ENCODE results near the gene CCR5.

The CCR5 gene

DNA sequence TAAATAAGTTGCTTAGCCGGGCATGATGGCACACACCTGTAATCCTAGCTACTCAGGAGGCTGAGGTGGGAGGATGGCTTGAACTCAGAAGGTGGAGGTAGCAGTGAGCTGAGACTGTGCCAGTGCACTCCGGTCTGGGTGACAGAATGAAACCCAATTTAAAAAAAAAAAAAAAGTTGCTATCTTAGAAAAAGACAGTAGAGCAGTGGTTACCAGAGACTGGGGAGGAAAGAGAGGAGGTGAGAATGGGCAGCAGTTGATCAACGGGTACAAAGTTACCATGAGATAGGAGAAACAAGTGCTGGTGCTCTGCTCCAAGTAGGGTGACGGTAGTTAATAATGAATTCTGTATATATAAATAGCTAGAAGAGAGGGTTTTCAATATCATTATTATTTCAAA, 17.7 kb upstream of the CCR5 start:
- TF ChIP-seq, protein P1, sequence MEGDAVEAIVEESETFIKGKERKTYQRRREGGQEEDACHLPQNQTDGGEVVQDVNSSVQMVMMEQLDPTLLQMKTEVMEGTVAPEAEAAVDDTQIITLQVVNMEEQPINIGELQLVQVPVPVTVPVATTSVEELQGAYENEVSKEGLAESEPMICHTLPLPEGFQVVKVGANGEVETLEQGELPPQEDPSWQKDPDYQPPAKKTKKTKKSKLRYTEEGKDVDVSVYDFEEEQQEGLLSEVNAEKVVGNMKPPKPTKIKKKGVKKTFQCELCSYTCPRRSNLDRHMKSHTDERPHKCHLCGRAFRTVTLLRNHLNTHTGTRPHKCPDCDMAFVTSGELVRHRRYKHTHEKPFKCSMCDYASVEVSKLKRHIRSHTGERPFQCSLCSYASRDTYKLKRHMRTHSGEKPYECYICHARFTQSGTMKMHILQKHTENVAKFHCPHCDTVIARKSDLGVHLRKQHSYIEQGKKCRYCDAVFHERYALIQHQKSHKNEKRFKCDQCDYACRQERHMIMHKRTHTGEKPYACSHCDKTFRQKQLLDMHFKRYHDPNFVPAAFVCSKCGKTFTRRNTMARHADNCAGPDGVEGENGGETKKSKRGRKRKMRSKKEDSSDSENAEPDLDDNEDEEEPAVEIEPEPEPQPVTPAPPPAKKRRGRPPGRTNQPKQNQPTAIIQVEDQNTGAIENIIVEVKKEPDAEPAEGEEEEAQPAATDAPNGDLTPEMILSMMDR (IDR thresholded peaks at IDR 0.05; ENCODE audit: insufficient read depth, missing control alignments), result no peak
- no peak for DNase-seq (ENCODE audit: insufficient read length, low spot score)
- no peak for FAIRE-seq

DNA sequence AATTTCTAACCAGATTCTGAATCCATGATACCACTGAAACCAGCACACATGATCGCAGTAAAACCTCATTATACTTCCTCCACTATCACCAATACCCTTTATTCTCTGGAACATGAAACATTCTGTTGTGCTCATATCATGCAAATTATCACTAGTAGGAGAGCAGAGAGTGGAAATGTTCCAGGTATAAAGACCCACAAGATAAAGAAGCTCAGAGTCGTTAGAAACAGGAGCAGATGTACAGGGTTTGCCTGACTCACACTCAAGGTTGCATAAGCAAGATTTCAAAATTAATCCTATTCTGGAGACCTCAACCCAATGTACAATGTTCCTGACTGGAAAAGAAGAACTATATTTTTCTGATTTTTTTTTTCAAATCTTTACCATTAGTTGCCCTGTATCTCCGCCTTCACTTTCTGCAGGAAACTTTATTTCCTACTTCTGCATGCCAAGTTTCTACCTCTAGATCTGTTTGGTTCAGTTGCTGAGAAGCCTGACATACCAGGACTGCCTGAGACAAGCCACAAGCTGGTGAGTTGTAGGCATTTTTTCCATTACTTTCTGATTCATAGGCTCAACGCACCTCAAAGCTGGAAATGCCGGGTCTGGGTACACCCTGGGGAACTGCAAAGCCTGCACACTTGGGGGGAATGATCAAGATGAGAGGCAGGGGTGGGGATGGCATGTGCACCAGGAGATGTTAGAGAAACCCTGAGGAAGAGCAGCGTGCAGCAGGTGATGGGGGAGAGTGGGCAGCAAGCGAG, 16.9 kb upstream of the CCR5 start, which contains the start of gene CCR2:
TSS of gene CCR2 (plus strand) at position 465 of the 764 bp plus-strand sequence. CDS start 3,417 bp downstream, outside the sequence.
- TF ChIP-seq, protein P1 (IDR thresholded peaks at IDR 0.05; ENCODE audit: insufficient read depth, missing control alignments), result no peak
- FAIRE-seq (no peak), DNase-seq (ENCODE audit: insufficient read length, low spot score) (no peak)

DNA sequence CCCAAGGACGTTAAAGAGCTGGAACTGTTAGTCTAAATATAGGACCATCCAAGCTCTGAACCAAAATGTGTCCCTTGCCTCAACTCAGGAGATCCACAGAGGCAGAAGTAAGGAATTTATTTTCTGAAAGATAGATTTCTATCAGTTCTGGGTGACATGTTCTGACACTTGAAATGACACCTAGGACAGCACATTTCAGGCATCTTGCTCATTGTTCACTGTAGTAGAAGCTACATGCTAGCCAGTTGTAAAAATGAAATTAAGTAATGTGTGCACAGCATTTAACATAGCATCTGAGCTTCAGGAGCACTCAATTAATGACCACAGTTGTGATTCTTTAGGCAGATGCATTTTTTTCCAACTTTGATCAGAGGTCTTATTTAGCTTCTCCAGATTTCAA, 16.3 kb upstream of the CCR5 start:
- TF ChIP-seq, protein P1 (IDR thresholded peaks at IDR 0.05; ENCODE audit: insufficient read depth, missing control alignments), result no peak
- no peak for FAIRE-seq
- DNase-seq (ENCODE audit: insufficient read length, low spot score), result no peak

DNA sequence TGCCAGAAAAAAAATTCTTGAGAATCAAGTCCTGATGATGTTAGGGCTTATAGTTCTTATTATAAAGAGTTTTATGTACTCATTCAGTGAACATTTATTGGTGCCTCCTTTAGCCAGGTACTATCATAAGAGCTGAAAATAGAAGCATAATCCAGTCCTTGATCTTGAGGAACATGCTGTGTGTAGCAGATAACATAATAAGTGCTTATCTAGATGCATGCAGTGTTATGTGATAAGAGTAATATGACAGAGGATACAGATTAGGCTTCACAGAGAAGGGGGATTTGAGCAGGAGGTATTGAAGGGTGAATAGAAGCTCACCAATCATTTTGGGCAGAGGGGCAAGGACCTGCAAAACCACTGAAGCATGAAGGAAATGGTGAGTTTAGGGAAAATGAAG, 15.8 kb upstream of the CCR5 start:
- FAIRE-seq, result no peak
- TF ChIP-seq, protein P1 (IDR thresholded peaks at IDR 0.05; ENCODE audit: insufficient read depth, missing control alignments), result no peak
- DNase-seq (ENCODE audit: insufficient read length, low spot score), result no peak

DNA sequence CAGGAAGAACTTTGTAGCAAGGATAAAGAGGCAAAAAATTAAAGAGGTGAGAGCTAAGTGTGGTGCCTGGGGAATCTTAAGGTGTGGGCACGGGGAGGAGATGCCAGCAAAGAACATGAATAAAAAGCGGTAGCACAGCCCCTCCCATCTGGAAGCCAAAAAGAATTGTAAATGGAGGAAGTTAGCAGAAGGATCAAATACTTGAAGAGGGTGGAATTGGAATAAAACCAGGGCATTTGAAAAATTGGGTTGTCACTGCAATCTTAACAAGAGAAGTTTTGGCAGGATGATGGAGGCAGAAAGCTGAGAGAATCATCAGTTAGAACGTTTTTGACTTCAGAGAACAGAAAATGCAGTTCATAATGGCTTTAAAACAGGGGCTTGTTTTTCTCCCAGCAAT, 14.5 kb upstream of the CCR5 start:
- FAIRE-seq, result no peak
- no peak for DNase-seq (ENCODE audit: insufficient read length, low spot score)
- TF ChIP-seq, protein P1 (IDR thresholded peaks at IDR 0.05; ENCODE audit: insufficient read depth, missing control alignments), result no peak

DNA sequence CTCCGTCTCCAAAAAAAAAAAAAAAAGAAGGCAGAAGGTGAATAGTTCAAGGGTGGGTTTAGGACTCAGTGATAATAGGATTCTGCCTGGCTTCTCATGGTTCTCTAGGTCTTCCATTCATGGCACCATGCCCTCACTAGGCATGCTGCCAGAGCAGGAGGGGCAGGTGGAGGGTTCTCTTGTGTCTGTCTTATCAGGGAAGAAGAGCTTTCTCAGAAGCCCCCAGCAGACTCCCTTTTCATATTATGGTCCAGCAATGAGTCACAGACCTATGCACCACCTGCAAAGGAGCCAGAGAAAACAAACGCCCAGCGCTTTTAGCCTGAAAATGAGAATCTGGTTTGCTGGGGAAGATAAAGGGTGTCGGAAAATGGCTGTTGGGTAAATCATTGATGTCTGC, 13.8 kb upstream of the CCR5 start:
- FAIRE-seq (no peak), DNase-seq (ENCODE audit: insufficient read length, low spot score) (no peak)
- TF ChIP-seq, protein P1 (IDR thresholded peaks at IDR 0.05; ENCODE audit: insufficient read depth, missing control alignments), result no peak

DNA sequence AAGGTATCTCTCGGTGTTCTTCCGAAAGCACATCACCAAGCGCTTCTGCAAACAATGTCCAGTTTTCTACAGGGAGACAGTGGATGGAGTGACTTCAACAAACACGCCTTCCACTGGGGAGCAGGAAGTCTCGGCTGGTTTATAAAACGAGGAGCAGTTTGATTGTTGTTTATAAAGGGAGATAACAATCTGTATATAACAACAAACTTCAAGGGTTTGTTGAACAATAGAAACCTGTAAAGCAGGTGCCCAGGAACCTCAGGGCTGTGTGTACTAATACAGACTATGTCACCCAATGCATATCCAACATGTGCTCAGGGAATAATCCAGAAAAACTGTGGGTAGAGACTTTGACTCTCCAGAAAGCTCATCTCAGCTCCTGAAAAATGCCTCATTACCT, 12.3 kb upstream of the CCR5 start:
- TF ChIP-seq, protein P1 (IDR thresholded peaks at IDR 0.05; ENCODE audit: insufficient read depth, missing control alignments), result no peak
- DNase-seq (ENCODE audit: insufficient read length, low spot score) (no peak), FAIRE-seq (no peak)
